ENCODE data around the gene FOSL2.

FOSL2 gene

DNA sequence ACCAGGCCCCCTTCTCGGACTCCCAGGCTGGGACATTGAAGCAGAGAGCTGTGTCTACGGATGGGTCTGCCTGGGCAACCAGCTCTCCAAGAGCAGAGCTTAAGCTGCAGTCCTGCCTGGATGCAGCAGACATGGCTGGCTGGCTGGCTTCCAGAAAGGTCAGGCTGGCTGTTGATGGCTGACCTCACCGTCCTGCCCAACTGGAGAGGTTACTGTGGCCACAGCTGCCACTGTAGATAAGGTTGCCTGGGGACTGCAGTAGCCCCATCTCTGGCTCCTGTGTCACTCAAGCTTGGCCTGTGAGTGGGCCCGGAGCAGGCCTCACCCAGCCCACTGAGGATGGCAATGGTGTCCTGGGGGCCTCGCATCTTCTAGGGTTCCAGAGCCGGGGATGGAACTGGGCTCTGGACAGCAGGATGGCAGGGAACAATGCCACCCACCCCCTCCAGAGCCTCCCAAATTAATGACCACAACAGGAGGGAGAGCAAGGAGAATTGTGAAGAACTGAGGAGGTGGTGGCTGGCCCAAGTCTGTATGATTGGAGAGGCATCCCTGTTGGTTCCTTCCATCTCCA lies 37.0 kb upstream of the FOSL2 start:
- H3K79me2 ChIP-seq (ENCODE audit: insufficient read depth, low read depth), result no peaks in the 10 kb centered on the region
- H3K4me2 ChIP-seq, result no peak overlapping the region
- H3K4me1 ChIP-seq (ENCODE audit: low read depth, poor library complexity, severe bottlenecking), result peaks cover 23% of the 10 kb centered on the region
- H3K9ac ChIP-seq, result no peak overlapping the region
- TF ChIP-seq, protein P1, sequence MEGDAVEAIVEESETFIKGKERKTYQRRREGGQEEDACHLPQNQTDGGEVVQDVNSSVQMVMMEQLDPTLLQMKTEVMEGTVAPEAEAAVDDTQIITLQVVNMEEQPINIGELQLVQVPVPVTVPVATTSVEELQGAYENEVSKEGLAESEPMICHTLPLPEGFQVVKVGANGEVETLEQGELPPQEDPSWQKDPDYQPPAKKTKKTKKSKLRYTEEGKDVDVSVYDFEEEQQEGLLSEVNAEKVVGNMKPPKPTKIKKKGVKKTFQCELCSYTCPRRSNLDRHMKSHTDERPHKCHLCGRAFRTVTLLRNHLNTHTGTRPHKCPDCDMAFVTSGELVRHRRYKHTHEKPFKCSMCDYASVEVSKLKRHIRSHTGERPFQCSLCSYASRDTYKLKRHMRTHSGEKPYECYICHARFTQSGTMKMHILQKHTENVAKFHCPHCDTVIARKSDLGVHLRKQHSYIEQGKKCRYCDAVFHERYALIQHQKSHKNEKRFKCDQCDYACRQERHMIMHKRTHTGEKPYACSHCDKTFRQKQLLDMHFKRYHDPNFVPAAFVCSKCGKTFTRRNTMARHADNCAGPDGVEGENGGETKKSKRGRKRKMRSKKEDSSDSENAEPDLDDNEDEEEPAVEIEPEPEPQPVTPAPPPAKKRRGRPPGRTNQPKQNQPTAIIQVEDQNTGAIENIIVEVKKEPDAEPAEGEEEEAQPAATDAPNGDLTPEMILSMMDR (conservative IDR thresholded peaks at IDR 0.05; ENCODE audit: low read depth, low read length), result no peak
- no peak overlapping the region for H3K27ac ChIP-seq
- no peaks in the 10 kb centered on the region for H3K36me3 ChIP-seq (ENCODE audit: insufficient read depth)
- H3K4me3 ChIP-seq (IDR thresholded peaks at IDR 0.05; ENCODE audit: insufficient read depth, low read depth, low read length), result no peak overlapping the region
- H3K27me3 ChIP-seq (ENCODE audit: insufficient read depth, low read depth), result no peaks in the 10 kb centered on the region
- no peaks in the 10 kb centered on the region for H4K20me1 ChIP-seq (ENCODE audit: insufficient read depth)
- H2AFZ ChIP-seq (ENCODE audit: low read depth), result no peak overlapping the region

DNA sequence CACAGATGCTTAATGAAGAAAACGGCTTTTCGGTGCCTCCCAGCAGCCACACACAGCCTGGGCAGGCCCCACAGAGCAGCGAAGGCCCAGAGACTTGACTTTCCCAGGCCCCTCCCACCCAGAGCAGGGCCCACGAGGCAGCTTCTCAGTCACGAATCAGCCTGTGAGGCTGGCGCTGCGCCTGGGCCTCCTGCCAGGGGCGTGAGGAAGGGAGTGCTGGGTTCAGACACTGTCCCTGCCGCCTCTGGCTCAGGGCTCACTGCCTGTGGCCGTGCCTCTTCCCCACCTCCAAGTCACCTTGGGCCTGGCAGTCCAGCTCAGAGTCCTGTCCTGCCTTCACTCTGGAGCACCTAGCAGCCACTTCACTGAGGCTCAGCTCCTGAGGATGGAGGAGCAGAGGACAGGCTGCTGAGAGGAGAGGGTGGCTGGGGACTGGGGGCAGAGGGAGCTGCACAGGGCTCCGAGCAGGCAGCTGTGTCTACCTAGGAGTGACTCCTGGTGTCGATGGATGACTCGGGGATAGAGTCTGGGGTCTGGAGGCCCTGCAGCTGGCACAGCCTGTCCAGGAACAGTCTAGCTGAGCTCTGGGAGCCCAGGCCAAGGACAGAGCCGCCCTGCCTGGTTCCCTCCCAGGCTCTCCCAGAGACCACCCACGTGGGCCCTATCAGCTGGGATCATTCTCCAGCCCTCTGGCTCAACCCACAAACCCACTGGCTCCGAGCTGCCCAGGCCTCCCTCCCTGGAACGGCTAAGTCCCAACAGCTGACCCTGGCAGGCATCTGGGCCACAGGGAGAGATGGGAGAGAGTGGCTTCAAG lies 36.4 kb upstream of the FOSL2 start:
- Histone ChIP-seq H3K27me3 (ENCODE audit: insufficient read depth, low read depth) (no peaks in the 10 kb centered on the region), H3K9ac (no peak overlapping the region), H3K4me2 (no peak overlapping the region), H3K79me2 (ENCODE audit: insufficient read depth, low read depth) (no peaks in the 10 kb centered on the region), H2AFZ (ENCODE audit: low read depth) (no peak overlapping the region), H3K4me3 (IDR thresholded peaks at IDR 0.05; ENCODE audit: insufficient read depth, low read depth, low read length) (no peak overlapping the region), H3K4me1 (ENCODE audit: low read depth, poor library complexity, severe bottlenecking) (peaks cover 26% of the 10 kb centered on the region), H3K36me3 (ENCODE audit: insufficient read depth) (no peaks in the 10 kb centered on the region), H4K20me1 (ENCODE audit: insufficient read depth) (no peaks in the 10 kb centered on the region), H3K27ac (no peak overlapping the region)
- TF ChIP-seq, protein P1 (conservative IDR thresholded peaks at IDR 0.05; ENCODE audit: low read depth, low read length), result no peak

DNA sequence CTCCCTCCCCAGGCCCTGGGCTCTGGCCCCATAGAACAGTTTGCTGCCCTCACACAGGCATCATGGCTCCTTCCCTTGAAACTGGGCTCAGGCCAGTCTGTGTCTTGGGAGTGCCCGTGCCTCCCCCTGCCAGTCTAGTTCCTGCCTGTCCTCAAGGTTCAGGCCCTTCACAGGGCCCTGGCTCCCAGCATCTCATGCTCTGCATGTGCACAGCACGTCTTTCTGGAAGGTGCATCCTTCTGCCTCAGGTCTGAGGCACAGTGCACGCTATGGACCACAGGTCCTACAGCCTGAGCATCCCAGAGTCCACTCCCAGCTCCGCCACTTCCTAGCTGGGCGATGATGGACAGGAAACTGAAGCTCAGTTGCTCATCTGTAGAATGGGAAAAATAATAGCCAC lies 35.6 kb upstream of the FOSL2 start:
- no peak overlapping the region for H3K4me3 ChIP-seq (IDR thresholded peaks at IDR 0.05; ENCODE audit: insufficient read depth, low read depth, low read length)
- H3K4me2 ChIP-seq, result no peak overlapping the region
- H3K9ac ChIP-seq, result no peak overlapping the region
- H2AFZ ChIP-seq (ENCODE audit: low read depth), result no peak overlapping the region
- no peaks in the 10 kb centered on the region for H4K20me1 ChIP-seq (ENCODE audit: insufficient read depth)
- H3K36me3 ChIP-seq (ENCODE audit: insufficient read depth), result no peaks in the 10 kb centered on the region
- H3K27ac ChIP-seq, result no peak overlapping the region
- H3K4me1 ChIP-seq (ENCODE audit: low read depth, poor library complexity, severe bottlenecking), result peaks cover 26% of the 10 kb centered on the region
- TF ChIP-seq, protein P1 (conservative IDR thresholded peaks at IDR 0.05; ENCODE audit: low read depth, low read length), result no peak
- H3K79me2 ChIP-seq (ENCODE audit: insufficient read depth, low read depth), result no peaks in the 10 kb centered on the region
- H3K27me3 ChIP-seq (ENCODE audit: insufficient read depth, low read depth), result no peaks in the 10 kb centered on the region

DNA sequence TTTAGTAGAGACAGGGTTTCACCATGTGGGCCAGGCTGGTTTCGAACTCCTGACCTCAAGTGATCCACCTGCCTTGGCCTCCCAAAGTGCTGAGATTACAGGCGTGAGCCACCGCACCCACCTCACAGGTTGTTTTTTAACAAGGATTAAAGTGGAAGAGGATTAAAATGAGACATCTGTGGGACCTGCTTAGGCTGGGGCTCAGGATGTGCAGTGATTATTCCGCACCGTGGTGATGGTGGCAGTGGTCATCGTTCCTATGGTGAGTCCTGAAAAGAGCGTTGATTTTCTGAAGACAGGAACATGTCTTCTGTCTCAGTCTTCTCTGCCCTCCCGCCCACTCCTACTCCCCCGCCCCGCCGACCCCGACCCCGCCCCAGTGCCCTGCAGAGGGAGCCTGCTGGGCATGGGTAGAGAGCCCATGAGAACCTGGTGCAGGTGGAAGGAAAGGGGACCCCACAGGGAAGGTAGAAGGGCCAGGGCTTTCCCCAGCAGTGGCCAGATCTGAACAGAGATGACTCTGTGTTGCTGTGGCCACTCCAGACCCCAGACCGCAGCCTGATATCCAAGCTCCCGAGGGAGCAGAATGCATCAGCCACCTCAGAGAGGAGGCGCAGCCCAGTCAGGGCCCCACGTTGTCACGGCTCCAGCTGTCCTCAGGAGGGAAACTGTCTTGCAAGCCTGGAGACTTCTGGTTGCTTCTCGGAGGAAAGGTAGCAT lies 34.5 kb upstream of the FOSL2 start:
- no peak overlapping the region for H3K27ac ChIP-seq
- H3K79me2 ChIP-seq (ENCODE audit: insufficient read depth, low read depth), result no peaks in the 10 kb centered on the region
- no peak overlapping the region for H3K4me2 ChIP-seq
- peaks cover 26% of the 10 kb centered on the region for H3K4me1 ChIP-seq (ENCODE audit: low read depth, poor library complexity, severe bottlenecking)
- H3K27me3 ChIP-seq (ENCODE audit: insufficient read depth, low read depth), result no peaks in the 10 kb centered on the region
- TF ChIP-seq, protein P1 (conservative IDR thresholded peaks at IDR 0.05; ENCODE audit: low read depth, low read length), result no peak
- no peak overlapping the region for H3K4me3 ChIP-seq (IDR thresholded peaks at IDR 0.05; ENCODE audit: insufficient read depth, low read depth, low read length)
- no peaks in the 10 kb centered on the region for H4K20me1 ChIP-seq (ENCODE audit: insufficient read depth)
- H3K9ac ChIP-seq, result no peak overlapping the region
- H2AFZ ChIP-seq (ENCODE audit: low read depth), result no peak overlapping the region
- H3K36me3 ChIP-seq (ENCODE audit: insufficient read depth), result no peaks in the 10 kb centered on the region

Data from KMS-11 (cell line).